ENCODE results near the gene GATAD1.

DNA sequence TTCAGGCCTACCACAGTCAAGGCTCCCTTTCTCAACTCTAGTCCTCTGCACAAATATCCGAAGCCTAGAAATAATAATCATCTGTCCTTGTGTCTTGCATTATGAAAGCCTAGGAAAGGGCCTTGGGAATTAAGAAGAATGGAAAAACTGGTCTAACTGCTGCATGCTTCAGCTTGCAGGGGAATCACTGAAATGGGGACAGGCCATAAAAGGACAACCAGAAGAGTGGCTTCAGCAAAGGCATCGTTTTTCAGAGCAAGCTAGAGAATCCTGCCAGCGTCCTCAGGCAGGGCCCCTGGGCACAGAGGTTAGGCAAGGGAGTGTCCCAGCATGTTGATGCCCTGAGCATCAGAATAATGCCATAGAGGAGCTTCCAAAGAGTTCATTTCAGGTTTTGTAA, 17.2 kb downstream of the GATAD1 start:
- TF ChIP-seq, protein P1, sequence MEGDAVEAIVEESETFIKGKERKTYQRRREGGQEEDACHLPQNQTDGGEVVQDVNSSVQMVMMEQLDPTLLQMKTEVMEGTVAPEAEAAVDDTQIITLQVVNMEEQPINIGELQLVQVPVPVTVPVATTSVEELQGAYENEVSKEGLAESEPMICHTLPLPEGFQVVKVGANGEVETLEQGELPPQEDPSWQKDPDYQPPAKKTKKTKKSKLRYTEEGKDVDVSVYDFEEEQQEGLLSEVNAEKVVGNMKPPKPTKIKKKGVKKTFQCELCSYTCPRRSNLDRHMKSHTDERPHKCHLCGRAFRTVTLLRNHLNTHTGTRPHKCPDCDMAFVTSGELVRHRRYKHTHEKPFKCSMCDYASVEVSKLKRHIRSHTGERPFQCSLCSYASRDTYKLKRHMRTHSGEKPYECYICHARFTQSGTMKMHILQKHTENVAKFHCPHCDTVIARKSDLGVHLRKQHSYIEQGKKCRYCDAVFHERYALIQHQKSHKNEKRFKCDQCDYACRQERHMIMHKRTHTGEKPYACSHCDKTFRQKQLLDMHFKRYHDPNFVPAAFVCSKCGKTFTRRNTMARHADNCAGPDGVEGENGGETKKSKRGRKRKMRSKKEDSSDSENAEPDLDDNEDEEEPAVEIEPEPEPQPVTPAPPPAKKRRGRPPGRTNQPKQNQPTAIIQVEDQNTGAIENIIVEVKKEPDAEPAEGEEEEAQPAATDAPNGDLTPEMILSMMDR (conservative IDR thresholded peaks at IDR 0.05): no peak
- no peak for TF ChIP-seq ZFX (IDR thresholded peaks at IDR 0.05)
